KMS-11 (cell line): ENCODE measurements around the gene SNTN.

ENCODE experiments used
- H2AFZ ChIP-seq: fragments of 200-600 bp; sonication (generic); 2 replicates; pipeline ENCODE4 v1.6.1; 2016; ENCODE audit warnings: antibody characterized with exemption, mixed run types, low read depth
- H3K27ac ChIP-seq: fragments of 200-600 bp; sonication (generic); 2 replicates; pipeline ENCODE4 v1.6.1; 2016; ENCODE audit warnings: mild to moderate bottlenecking, mixed run types
- H3K27me3 ChIP-seq: fragments of 200-600 bp; sonication (generic); 2 replicates; pipeline ENCODE4 v1.6.1; 2017; ENCODE audit warnings: mild to moderate bottlenecking, low read depth, mixed run types, moderate library complexity; ENCODE audit not compliant: insufficient read depth
- H3K36me3 ChIP-seq: fragments of 200-600 bp; sonication (generic); 2 replicates; pipeline ENCODE4 v1.6.1; 2017; ENCODE audit warnings: mild to moderate bottlenecking, mixed run types; ENCODE audit not compliant: insufficient read depth
- H3K4me1 ChIP-seq: fragments of 200-600 bp; sonication (generic); 2 replicates; pipeline ENCODE4 v1.6.1; 2016; ENCODE audit warnings: mild to moderate bottlenecking, low read depth, mixed run types; ENCODE audit not compliant: poor library complexity, severe bottlenecking
- H3K4me2 ChIP-seq: fragments of 200-600 bp; sonication (generic); 2 replicates; pipeline ENCODE4 v1.7.0; 2016; ENCODE audit warnings: mild to moderate bottlenecking, mixed run types
- H3K4me3 ChIP-seq: fragments of 200-600 bp; sonication (generic); IDR thresholded peaks from 2 replicates; pipeline ENCODE4 v1.6.1; 2017; ENCODE audit warnings: low read depth, low read length, mixed read lengths; ENCODE audit not compliant: insufficient read depth
- H3K79me2 ChIP-seq: fragments of 200-600 bp; sonication (generic); 2 replicates; pipeline ENCODE4 v1.6.1; 2016; ENCODE audit warnings: low read depth, mixed run types; ENCODE audit not compliant: insufficient read depth
- H3K9ac ChIP-seq: fragments of 200-600 bp; sonication (generic); 2 replicates; pipeline ENCODE4 v1.6.1; 2016; ENCODE audit warnings: mild to moderate bottlenecking, mixed run types
- H4K20me1 ChIP-seq: fragments of 200-600 bp; sonication (generic); 2 replicates; pipeline ENCODE4 v1.6.1; 2016; ENCODE audit warnings: mild to moderate bottlenecking, mixed run types; ENCODE audit not compliant: insufficient read depth
- CTCF ChIP-seq: fragments of 200-600 bp; sonication (generic); conservative IDR thresholded peaks from 2 replicates; pipeline ENCODE4 v1.6.1; 2017; ENCODE audit warnings: low read depth, mild to moderate bottlenecking, antibody characterized with exemption, low read length, moderate library complexity, mixed read lengths

Gene SNTN

GRCh38 chr3:63631670-63632069, 20.8 kb upstream of the SNTN start:
- Histone ChIP-seq H3K79me2 (no peaks in the 10 kb centered on the region), H3K4me1 (no peaks in the 10 kb centered on the region), H3K4me3 (no peak overlapping the region), H2AFZ (no peak overlapping the region), H3K27me3 (no peaks in the 10 kb centered on the region), H3K9ac (no peak overlapping the region), H4K20me1 (no peaks in the 10 kb centered on the region), H3K4me2 (no peak overlapping the region), H3K36me3 (no peaks in the 10 kb centered on the region), H3K27ac (no peak overlapping the region)
- TF ChIP-seq CTCF = no peak

GRCh38 chr3:63635186-63635585, 17.3 kb upstream of the SNTN start:
- no peaks in the 10 kb centered on the region for H3K27me3 ChIP-seq
- H3K27ac ChIP-seq = no peak overlapping the region
- no peak overlapping the region for H3K4me2 ChIP-seq
- H4K20me1 ChIP-seq = no peaks in the 10 kb centered on the region
- TF ChIP-seq CTCF = no peak
- no peaks in the 10 kb centered on the region for H3K36me3 ChIP-seq
- no peak overlapping the region for H3K9ac ChIP-seq
- H3K4me3 ChIP-seq = no peak overlapping the region
- H3K79me2 ChIP-seq = no peaks in the 10 kb centered on the region
- H2AFZ ChIP-seq = no peak overlapping the region
- H3K4me1 ChIP-seq = no peaks in the 10 kb centered on the region

- H4K20me1 ChIP-seq = no peaks in the 10 kb centered on the region
- TF ChIP-seq CTCF = no peak
These were observed 12.7 kb upstream of the SNTN start for GRCh38 chr3:63639806-63640205.

GRCh38 chr3:63642488-63642887, 10.0 kb upstream of the SNTN start:
- Histone ChIP-seq H3K79me2 (no peaks in the 10 kb centered on the region), H3K4me3 (no peak overlapping the region), H3K9ac (no peak overlapping the region), H3K36me3 (no peaks in the 10 kb centered on the region), H4K20me1 (no peaks in the 10 kb centered on the region), H3K4me2 (no peak overlapping the region), H3K27ac (no peak overlapping the region), H3K4me1 (no peaks in the 10 kb centered on the region), H3K27me3 (no peaks in the 10 kb centered on the region), H2AFZ (no peak overlapping the region)
- TF ChIP-seq CTCF = no peak

More at GRCh38 chr3:63639806-63640205, 12.7 kb upstream of the SNTN start:
- no peak overlapping the region for H3K4me3 ChIP-seq
- H3K4me2 ChIP-seq = no peak overlapping the region
- no peak overlapping the region for H3K27ac ChIP-seq
- H3K27me3 ChIP-seq = no peaks in the 10 kb centered on the region
- H3K36me3 ChIP-seq = no peaks in the 10 kb centered on the region
- H3K9ac ChIP-seq = no peak overlapping the region
- H2AFZ ChIP-seq = no peak overlapping the region
- H3K4me1 ChIP-seq = no peaks in the 10 kb centered on the region
- no peaks in the 10 kb centered on the region for H3K79me2 ChIP-seq
